Nucleus accumbens (tissue), 56 donors: ENCODE results near the gene TSPOAP1.

Experiments
- DNase-seq, 56 donors: peaks; one replicate each; lab custom pipeline; 2025; lab: John Stamatoyannopoulos, UW

Gene TSPOAP1, protein sequence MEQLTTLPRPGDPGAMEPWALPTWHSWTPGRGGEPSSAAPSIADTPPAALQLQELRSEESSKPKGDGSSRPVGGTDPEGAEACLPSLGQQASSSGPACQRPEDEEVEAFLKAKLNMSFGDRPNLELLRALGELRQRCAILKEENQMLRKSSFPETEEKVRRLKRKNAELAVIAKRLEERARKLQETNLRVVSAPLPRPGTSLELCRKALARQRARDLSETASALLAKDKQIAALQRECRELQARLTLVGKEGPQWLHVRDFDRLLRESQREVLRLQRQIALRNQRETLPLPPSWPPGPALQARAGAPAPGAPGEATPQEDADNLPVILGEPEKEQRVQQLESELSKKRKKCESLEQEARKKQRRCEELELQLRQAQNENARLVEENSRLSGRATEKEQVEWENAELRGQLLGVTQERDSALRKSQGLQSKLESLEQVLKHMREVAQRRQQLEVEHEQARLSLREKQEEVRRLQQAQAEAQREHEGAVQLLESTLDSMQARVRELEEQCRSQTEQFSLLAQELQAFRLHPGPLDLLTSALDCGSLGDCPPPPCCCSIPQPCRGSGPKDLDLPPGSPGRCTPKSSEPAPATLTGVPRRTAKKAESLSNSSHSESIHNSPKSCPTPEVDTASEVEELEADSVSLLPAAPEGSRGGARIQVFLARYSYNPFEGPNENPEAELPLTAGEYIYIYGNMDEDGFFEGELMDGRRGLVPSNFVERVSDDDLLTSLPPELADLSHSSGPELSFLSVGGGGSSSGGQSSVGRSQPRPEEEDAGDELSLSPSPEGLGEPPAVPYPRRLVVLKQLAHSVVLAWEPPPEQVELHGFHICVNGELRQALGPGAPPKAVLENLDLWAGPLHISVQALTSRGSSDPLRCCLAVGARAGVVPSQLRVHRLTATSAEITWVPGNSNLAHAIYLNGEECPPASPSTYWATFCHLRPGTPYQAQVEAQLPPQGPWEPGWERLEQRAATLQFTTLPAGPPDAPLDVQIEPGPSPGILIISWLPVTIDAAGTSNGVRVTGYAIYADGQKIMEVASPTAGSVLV (N-terminal part only)

DNA sequence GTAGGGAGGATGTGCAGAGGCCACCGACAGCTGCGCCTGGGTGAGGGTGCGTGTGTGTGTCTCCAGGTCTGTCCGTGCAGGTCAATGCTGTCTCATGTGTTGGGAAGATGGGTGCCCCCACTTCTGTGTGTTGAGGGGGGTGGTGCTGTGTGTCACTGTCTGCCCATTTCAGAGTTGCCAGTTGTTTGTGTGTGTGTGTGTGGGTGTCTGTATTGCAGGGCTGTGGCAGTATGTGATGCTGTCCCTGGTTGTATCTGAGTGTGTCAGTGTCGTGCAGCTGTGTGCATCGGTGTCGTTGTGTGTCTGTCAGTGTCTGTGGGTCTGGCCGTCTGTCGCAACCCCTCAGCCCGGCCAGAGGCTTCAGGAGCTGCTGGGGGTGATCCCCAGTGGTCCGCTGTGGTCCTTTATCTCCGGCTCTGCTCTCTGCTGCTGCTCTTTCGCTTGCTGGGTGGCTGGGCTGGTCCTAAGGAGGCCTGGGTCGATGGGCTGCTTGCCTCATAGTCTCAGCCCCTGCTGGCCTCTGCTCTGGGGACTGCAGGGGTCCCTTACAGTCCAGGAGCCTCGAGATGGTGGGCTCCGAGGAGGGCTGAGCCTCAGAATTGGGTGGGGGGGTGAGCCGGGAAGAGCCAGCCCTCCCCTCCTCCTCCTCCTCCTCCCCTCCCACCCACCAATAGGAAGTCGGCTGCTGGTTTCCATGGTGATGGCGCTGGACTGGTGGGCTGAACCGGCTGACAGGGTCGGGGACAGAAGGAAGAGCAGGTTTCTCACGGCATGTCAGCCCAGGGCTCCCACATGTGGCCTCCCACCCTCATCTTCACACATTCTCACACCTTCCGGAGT is at the start of gene TSPOAP1:
Gene TSPOAP1 (minus strand): TSS at position 601 of the 840 bp plus-strand sequence. CDS start 875 bp downstream, outside the sequence.
- DNase-seq = peak in 43 of 56 donors; percentile 12 to 81 (median 57)

DNA sequence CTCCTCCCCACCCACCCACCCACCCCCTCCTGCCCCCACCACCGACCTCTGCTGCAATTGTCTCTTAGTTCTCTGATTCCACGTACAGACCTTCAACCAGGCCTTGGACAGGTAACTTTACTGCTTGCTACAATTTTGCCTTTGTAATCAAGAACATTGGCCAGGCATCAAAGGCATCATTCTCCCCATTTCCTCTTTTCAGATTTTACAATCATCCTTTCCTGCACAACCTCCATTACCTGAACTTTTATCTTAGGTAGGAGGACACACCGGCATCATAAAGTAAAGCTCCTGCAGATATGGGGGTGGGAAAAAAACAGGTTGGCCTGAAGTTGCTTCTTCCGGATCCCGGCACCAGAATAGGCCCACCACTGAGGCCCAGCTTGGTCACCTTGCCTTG is 49.1 kb upstream of the TSPOAP1 start:
- no peak for DNase-seq

DNA sequence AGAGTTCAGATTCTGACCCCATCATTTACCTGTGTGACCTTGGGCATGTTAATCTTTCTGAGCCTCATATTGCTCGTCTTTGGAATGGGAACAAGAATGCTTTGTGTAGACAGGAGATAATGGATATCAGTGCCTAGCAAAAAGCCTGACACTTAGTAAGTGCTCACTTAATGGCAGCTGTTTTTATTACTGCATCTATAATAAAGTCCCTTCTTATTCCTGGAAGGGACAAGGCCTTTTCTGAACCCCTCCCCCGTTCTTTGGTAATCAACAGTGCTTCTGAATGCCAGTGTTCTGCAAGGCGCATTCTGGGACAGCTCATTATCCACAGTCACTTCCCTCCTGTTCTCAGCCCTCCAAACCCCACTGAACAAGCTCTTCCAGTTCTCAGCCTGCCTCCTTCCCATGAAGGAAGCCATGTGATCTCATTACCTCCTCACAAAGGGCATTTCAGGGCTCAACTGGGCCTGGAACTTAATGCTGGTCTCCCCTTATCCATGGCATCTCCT is 48.6 kb upstream of the TSPOAP1 start:
- DNase-seq = peak in 3 of 56 donors; percentile 10 to 26 (median 11)

DNA sequence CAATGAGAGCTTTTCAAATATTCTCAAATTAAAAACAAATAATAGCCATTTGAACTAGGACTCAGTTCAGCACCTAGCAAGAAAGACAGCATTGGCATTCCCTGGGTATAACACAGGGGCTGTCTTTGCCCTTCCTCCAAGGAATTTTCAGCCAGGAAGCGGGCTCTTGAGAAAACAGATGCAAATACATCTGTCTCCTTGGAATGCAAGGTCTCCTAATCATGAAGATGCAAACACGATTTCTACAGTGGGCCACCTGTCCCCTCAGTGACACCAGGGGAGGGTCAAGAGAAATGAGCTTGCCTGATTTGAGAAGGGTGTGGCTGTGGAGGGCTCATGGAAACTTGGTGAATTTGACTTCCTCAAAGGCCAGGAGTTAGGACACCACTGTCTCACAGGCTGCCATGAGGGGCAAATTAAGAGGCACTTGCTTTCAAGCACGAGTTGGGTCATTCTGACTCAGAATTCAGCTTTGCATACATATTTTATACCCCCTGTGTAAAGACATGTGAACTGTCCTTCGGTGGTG is 47.9 kb upstream of the TSPOAP1 start:
- no peak for DNase-seq

DNA sequence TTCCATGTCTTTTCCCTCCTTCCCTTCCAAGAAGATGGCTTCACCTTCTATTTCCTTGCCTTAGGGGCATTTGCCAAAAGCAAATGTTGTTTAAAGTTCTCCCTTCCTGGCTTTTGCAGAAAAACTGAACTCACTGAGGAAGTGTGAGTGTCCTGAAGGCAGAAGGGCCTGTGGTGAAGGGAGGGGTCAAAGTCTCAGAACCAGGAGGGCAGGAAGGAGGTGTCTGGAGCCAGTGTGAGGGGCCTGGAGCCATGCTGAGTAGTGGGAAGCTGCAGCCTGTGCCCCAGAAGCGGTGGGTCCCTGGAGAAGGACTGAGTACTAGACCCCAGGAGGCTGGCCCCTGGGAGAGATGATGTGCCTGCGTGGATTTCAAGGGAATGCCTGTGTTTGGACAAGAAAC is 47.2 kb upstream of the TSPOAP1 start:
- DNase-seq = no peak

DNA sequence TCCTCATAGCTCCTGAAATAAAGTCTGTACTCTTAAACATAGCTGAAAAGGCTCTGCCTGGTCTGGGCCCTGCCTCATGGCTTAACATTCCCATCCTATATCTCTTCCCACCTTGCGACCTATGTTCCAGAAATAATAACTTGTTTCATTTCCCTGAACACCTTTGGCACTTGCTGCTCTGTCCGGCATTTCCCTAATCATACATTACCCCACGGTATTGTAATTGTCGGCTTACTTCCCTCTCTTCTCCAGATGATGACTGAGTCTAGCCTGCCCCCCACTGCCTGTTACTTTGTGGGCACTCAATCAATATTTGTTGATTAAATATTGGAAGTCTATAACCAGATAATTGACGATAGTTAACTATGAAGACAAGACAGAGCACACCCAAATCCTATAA is 46.7 kb upstream of the TSPOAP1 start:
- no peak for DNase-seq

DNA sequence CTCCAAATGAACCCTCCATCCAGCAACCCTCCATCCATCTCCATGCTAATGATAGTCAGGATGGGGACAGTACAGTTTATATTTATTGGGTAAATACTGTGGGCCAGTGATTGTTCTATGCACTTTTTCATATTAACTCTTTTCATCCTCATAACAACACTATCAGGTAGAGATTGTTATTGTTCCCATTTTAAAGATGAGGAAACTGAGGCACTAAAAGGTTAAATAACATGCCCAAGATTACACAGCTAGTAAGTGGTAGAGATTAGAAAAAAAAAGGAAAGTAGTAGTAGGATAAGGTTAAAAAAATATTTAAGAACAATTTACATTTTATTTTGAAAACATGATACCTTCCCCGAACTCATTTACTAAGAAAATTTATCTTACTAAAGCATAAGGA is 45.3 kb upstream of the TSPOAP1 start:
- no peak for DNase-seq

DNA sequence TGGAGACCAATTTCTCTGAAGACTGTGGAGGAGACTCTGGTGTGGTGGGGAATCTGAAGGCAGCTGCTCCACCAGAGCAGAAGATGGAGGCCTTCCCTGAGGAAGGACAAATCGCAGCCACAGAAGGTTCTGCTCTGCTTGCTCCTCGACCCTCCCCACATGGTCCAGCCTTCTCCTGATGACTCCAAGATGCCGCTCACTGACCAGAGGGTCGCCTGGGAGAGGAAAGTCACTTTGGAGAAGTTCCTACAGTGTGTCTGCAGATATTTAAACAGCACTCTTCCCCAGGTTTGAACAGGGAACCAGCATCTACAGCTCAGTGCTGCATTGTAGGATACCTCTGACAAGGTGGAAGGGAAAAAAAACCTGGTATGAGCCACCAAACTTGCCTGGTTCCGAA is 44.4 kb upstream of the TSPOAP1 start:
- no peak for DNase-seq

DNA sequence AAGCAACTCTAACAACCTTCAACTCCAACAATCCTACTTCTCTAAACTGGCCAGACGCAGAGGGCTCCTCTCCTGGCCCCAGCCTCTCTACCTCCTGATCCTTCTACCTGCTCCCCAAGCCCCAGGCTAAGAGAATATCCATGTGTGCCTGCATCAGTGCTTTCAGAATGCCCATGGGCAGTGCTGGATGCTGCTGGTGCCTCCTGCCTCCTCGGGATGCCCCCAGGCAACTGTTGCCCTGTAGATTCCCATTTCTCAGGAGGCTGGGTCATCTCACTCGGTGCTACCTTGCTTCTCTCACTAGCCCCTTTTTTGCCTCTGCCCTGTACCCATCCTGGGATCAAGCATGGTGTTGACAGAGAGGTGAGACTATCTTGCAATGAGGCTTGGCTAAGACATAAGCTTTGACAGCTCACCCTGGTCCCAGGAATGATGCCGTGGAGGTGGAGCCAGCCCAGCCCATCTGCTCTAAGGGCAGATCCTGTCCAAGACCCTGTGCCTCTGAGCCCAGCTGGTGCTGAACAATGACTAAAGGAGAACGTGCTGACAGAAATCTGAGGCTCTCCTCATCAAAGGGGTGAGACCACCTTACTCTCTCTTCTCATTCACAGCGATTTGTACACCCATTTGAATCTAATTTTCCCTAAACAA is 42.8 kb upstream of the TSPOAP1 start:
- no peak for DNase-seq

DNA sequence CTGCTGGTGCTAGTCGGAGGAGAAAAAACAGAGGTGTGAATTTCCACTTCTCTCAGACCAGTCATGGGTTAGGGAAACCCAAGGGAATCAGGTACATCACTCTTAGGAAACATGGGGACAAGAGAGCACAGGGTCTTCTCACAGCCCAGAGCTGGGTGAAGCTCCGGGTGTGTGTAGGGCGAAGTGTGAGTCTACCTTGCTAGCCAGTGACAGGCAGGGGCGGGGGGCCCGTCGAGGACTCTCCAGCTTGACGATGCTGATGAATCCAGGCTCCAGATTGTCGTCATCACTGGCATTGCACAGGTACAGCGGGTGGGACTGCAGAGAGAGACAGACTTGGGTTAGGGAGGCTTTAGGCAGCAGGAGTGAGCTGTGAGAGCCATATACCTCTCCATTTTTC is 42.1 kb upstream of the TSPOAP1 start:
- no peak for DNase-seq

DNA sequence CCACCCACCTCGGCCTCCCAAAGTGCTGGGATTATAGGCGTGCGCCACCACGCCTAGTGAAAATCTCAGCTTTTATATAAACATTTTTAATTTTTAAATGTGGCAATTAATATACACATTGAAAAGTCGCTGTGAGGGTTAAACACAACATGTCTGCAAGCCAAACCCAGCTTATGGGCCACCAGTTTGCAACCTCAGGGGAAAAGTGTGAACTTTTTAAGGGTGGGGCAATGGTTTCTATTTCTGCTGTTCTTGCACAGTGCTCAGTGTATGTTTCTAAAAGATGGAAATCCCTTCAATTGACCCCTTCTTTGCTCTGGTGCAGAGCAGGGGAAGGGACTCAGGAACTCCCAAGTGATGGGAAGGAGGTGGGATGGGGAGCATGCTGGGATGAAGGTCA is 41.7 kb upstream of the TSPOAP1 start:
- no peak for DNase-seq

DNA sequence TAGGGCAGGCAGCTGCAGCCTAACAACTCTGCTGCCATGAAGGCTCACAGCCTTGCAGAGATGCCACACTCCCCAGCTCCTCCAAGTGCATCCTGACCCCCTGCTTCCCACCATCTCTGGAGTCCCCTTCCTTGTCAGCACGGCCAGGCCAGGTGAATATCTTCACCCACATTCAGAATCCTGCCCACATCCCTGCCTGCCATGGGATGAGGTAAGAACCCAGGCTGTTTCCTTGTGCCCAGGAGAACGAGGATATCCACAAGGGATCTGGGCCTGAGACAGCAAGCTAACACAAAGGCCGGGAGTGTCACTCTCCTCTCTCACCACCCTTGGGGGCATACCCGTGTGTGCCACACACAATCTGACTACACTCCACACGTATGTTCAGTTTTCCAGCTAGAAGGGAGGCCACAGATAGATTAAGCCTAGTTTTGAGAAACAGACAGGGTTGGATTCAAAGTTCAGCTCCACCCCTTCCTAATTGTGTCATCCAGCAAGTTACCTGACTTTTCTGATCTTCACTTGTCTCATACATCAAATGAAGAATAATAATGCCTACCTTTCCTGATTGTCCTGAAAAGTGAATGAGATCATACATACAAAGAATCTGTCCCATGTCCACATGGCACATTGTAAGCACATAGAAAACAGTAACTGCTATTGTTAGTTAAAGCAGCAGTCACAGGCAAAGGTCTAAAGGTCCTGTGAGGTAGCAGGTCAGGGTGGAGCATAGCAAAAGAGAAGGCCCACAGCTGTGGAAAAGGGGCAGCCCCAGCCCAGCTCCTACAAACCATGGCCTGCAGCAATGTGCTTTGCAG is 40.8 kb upstream of the TSPOAP1 start:
- no peak for DNase-seq

DNA sequence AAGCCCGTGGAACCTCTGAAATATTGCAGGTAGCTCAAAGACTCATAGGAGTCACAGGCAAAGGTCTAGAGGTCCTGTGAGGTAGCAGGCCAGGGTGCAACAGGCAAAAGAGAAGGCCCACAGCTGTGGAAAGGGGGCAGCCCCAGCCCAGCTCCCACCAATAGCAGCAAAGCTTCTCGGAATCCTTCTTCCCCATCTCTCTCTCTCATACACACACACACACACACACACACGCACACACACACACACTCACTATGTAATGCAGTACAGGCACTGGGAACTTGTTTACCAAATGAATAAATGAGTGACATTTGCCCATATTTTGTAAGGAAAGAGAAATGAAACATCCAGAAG is 40.2 kb upstream of the TSPOAP1 start:
- no peak for DNase-seq

DNA sequence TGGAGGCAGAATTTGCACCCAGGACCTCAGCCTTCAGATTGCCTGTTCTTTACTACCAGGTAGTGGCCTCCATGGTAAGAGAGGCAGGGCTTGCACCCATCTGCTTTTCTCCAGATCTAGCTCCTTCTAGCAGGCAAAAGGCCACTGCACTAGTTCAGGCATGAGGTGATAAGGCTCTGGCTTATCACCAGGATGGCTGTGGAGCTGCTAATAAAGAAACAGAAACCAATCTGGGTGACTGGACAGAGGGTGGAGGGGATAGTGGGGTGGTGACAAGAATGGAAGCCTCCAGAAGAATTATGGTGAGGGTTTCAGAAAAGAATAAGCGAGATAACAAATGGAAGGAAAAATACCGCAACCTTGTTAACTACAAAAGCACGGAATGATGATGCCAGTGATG is 38.9 kb upstream of the TSPOAP1 start:
- DNase-seq = no peak

DNA sequence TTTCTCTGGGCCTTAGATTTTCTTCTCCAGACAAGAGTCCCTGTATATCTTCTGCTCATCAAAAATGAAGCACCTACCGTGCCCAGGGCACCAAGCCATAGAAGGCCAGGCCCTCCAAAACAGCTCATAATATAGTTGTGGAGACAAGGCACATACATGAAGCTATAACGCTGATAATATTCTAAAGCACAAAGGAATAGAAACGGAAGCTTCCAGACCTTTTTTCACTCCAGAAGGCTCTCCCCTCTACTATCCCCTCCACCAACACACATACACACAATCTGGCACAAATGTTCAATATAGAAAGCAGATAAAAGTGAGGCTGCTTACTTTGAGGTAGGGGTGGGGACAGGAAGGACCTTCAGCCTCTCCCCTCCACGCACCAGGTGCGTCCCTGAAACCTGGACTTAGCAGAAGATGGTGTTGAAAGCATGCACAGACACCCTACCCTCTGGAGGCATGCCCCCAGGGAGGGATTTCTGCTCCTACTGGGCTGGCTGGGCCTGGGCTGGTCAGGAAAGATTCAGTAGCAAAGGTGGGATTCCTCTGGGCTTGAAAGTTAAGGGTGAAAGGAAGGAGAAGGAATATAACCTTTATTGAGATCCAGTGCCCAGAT is 37.5 kb upstream of the TSPOAP1 start:
- no peak for DNase-seq

DNA sequence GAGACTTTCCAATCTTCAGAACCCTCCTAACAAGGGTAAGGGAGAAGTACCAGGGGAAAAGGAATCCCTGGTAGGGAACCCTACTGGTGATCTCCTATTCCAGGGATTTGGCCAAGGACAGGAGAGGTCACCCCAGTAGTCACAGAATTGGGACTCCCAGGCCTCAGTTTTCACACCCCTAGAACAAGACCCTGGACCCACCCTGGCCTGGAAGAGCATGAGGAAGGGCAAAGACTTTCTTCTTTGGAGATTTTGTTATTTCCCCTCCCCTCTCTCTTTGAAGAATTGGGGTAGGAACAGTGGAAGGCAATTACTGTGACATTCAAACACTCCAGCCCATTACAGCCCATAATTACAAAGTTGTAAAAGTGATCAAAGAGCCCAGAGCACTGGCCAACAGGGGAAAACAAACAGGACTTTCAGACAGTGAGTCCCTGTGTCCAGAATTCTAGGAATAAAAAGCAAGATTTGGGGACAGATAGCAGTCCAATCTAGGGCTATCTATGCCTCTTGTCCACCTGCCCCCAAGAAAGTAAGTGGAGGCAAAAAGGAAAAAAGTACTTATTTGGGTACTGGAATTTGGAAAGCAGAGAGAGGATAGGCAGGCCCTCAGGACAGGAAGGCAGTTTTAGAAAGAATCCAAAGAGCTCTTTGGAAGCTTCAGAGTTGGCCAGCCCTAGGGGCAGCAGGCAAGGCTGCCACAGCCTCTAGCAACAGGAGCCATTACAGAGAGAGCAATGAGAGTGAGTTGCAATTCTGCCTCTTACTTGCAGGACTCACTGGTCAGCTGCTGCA is 36.8 kb upstream of the TSPOAP1 start:
- no peak for DNase-seq

DNA sequence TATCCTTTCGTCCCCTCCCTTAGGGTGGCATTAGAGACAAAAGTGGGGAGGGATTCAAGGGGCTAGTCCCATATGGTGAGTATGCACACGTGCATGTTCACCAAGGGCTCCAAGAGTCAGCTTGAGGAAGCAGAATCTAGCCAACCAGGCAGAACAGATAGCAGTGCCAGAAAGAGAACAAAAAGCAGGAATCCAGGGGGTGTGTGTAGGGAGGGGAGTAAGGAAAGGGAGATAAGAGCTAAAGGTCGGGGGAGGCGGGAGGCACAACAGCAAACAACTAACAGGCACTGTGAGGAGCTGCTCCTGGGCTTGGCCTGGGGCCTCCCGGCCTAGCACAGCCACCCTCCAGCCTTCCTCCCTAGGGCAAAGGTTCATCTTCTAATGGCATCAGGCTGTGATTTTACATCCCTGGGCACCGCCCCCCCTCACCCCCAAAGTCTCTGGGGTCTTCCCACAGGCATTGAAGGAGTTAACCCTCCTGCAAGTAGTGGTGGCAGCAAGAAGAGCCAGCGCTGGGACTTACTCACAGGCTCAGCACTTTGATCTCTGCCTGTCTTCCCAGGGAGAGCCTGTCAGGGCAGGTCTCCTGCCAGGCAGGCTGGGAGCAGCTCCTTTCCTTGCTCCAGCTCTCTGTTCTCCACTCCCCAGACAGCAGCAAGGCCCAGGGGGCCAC is 35.8 kb upstream of the TSPOAP1 start:
- no peak for DNase-seq
